Upper lobe of right lung (tissue), 1 donor: Measurements from ENCODE around the gene LRRC71. TPM values are rescaled to one million over a fixed set of nuclear protein-coding genes. Genes with fewer than 3 reads are reported as not detected.

ENCODE experiments used
- ATAC-seq: fragments of 200-7000 bp; cut with Tn5 transposase; one replicate; pipeline ENCODE4 v1.9.1; 2020; ENCODE audit warnings: mild to moderate bottlenecking, moderate library complexity
- DNase-seq: peaks from one replicate; pipeline ENCODE4 v3.0.0-alpha.2; 2020
- H3K27ac ChIP-seq: fragments of 200-600 bp; one replicate; pipeline ENCODE4 v1.8.0; 2022
- H3K27me3 ChIP-seq: fragments of 200-600 bp; one replicate; pipeline ENCODE4 v1.8.0; 2022; ENCODE audit warnings: mild to moderate bottlenecking
- H3K36me3 ChIP-seq: fragments of 200-600 bp; one replicate; pipeline ENCODE4 v1.8.0; 2022
- H3K4me1 ChIP-seq: fragments of 200-600 bp; one replicate; pipeline ENCODE4 v1.8.0; 2022
- H3K4me3 ChIP-seq: fragments of 200-600 bp; one replicate; pipeline ENCODE4 v1.8.0; 2022; ENCODE audit warnings: mild to moderate bottlenecking
- H3K9me3 ChIP-seq: fragments of 200-600 bp; one replicate; pipeline ENCODE4 v1.8.0; 2022
- intact Hi-C: fragments of 100-400 bp; cut with DNase I; formaldehyde crosslinking; loops from one replicate; pipeline ENCODE4 v1.11.0; 2022
- total RNA-seq: library from RNA; stranded (reverse); fragmentation: NEBNext Ultra II Directional; extraction: Animal tissue kit (Norgen Biotek cat#: 25700); gene quantifications from one replicate; pipeline ENCODE4 v1.2.1, GENCODE V29; 2021
- TF ChIP-seq, protein P1 (sequence below): fragments of 200-600 bp; IDR thresholded peaks from one replicate; pipeline ENCODE4 v1.8.0; 2022; ENCODE audit warnings: antibody characterized with exemption
- donor health status: DM: no; HTN: yes; CAD: no; lungs with severe emphysema.

LRRC71 gene
- total RNA-seq, 1 donor from 2014 or later, result 0.26 TPM

DNA sequence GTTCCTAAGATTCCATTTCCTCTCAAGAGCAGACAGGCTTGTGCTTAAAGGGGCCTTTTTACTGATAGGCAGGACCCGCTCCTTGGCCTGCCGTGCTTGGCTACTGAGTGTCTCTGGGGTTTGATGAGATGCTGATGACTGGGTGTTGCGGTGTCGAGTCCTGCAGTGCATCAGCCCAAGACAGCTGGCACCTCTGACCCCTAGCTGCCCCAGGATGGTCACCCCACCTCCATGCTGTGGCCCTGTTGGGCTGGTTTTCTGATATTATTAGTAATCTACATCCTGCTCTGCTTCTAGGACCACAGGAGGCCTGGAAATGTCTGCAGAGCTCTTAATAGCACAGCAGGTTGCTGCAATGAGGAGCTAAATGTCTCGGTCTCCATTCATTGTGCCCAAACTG is 28.7 kb downstream of the LRRC71 start:
- H3K4me1 ChIP-seq, result no peaks in the 10 kb centered on the region
- ATAC-seq (no peak), DNase-seq (no peak)
- no peak overlapping the region for H3K27ac ChIP-seq
- no peaks in the 10 kb centered on the region for H3K9me3 ChIP-seq
- TF ChIP-seq, protein P1, sequence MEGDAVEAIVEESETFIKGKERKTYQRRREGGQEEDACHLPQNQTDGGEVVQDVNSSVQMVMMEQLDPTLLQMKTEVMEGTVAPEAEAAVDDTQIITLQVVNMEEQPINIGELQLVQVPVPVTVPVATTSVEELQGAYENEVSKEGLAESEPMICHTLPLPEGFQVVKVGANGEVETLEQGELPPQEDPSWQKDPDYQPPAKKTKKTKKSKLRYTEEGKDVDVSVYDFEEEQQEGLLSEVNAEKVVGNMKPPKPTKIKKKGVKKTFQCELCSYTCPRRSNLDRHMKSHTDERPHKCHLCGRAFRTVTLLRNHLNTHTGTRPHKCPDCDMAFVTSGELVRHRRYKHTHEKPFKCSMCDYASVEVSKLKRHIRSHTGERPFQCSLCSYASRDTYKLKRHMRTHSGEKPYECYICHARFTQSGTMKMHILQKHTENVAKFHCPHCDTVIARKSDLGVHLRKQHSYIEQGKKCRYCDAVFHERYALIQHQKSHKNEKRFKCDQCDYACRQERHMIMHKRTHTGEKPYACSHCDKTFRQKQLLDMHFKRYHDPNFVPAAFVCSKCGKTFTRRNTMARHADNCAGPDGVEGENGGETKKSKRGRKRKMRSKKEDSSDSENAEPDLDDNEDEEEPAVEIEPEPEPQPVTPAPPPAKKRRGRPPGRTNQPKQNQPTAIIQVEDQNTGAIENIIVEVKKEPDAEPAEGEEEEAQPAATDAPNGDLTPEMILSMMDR, result no peak
- H3K4me3 ChIP-seq, result no peak overlapping the region
- H3K27me3 ChIP-seq, result no peaks in the 10 kb centered on the region
- peaks cover 93% of the 10 kb centered on the region for H3K36me3 ChIP-seq
- intact Hi-C loops, result no loop called here

DNA sequence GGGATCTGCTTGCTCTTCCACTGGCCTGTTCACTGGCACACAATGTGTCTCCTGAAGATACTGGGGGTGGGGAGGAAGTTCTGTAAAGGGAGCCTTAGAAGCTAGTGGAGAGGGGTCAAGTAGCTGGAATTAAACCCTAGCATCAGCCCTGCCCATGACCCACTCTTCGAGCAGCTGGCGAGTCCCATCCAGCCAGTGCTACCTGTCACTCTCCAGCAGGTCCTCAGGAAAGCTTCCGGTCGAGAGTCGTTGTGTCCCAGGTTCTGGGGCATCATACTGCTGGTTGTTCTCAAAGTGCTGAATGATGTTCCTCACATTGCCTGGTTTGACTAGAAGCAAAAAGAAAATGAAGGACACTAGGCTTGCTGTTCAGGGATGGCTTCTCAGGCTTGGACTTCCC is 30.9 kb downstream of the LRRC71 start:
- H3K27ac ChIP-seq, result no peak overlapping the region
- DNase-seq (no peak), ATAC-seq (no peak)
- TF ChIP-seq, protein P1, result no peak
- intact Hi-C loops, result no loop called here
- H3K4me3 ChIP-seq, result no peak overlapping the region
- peaks cover 91% of the 10 kb centered on the region for H3K36me3 ChIP-seq
- H3K4me1 ChIP-seq, result no peaks in the 10 kb centered on the region
- H3K9me3 ChIP-seq, result no peaks in the 10 kb centered on the region
- H3K27me3 ChIP-seq, result no peaks in the 10 kb centered on the region

DNA sequence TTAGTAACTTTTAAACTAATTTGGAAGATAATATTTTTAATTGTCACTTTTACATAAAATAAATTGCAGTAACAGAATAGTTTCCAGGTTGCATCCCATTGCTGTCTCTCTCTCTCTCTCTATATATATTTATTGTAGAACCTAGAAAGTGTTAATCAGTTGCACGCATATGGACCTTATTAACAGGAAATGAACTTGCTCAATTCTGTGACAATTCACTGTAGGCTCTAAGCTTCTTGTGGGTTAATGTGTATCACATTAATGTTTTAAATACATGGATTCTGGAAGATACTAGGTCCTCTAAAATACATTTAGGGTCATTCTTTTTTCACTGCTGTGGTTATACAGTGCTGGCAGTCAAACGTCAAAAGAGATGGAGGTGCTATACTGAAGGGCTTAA is 33.1 kb downstream of the LRRC71 start:
- intact Hi-C loops, result no loop called here
- no peak for DNase-seq
- H3K4me1 ChIP-seq, result no peaks in the 10 kb centered on the region
- no peaks in the 10 kb centered on the region for H3K27me3 ChIP-seq
- no peak overlapping the region for H3K27ac ChIP-seq
- no peaks in the 10 kb centered on the region for H3K9me3 ChIP-seq
- peaks cover 89% of the 10 kb centered on the region for H3K36me3 ChIP-seq
- no peak overlapping the region for H3K4me3 ChIP-seq
- no peak for ATAC-seq
- TF ChIP-seq, protein P1, result no peak

DNA sequence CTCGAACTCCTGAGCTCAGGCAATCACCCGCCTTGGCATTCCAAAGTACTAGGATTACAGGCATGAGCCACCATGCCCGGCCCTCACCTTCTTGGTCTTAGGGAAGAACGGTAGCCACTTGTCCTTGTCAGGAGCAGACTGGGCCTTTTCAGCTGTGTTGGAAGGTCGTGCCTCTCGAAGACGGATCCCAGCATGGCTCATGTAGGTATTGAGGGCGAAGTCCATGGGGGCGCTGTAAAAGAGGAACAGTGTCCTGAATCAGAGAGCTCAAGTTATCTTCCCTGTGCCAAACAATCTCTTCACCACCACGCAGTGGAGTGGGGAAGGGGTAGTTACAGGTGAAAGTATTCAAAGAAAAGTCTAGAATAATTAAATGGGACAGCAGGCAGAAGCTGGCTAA is 35.9 kb downstream of the LRRC71 start:
- TF ChIP-seq, protein P1, result no peak
- Histone ChIP-seq H3K27me3 (no peaks in the 10 kb centered on the region), H3K4me1 (no peaks in the 10 kb centered on the region), H3K4me3 (no peak overlapping the region), H3K27ac (no peak overlapping the region), H3K36me3 (peaks cover 87% of the 10 kb centered on the region), H3K9me3 (no peaks in the 10 kb centered on the region)
- intact Hi-C loops, result no loop called here
- no peak for ATAC-seq
- no peak for DNase-seq

DNA sequence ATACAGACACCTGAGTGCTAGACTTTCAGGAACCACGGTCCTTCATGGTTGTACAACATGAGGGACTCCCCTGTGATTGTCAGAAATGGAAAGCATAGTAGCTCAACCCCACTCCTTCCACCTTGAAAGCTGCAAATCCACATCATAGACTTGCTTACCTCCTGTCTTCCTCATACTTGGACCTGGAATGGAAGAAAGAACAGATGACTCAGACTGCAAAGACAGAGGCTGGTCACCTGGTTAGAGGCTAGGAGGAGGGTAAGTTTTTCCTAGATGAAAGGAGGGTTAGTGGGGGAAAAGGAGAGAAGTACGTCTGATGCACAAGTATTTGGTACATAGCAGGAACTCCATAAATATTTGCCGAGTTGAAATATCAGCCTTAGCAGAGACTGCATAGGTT is 37.2 kb downstream of the LRRC71 start:
- TF ChIP-seq, protein P1, result no peak
- no peak overlapping the region for H3K4me3 ChIP-seq
- no peaks in the 10 kb centered on the region for H3K4me1 ChIP-seq
- no peaks in the 10 kb centered on the region for H3K9me3 ChIP-seq
- intact Hi-C loops, result no loop called here
- no peak overlapping the region for H3K27ac ChIP-seq
- H3K36me3 ChIP-seq, result peaks cover 85% of the 10 kb centered on the region
- no peak for ATAC-seq
- no peaks in the 10 kb centered on the region for H3K27me3 ChIP-seq
- DNase-seq, result no peak

DNA sequence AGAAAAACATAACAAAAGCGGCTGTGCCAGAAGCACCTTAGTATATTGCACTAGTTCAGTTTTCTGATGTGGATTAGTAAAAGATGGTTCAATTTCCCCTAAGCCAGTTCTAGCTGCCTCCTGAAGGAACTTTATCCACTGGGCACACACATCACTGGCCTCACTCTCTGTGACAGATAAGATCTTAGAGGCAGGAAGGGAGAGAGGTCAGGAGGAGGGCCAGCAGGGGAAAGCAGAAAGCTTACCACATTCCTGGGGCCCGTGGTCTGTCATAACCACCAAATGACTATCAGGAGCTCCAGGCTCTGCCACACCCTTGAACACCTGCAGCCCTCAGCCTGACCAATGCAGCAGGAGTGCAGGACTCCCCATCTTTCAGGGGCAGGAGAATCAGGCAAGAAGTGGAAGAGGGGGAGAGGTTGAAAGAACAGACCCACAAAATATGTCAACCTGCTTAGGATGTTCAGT is 37.8 kb downstream of the LRRC71 start:
- DNase-seq (no peak), ATAC-seq (no peak)
- intact Hi-C loops, result no loop called here
- no peaks in the 10 kb centered on the region for H3K27me3 ChIP-seq
- no peak overlapping the region for H3K4me3 ChIP-seq
- H3K27ac ChIP-seq, result no peak overlapping the region
- peaks cover 83% of the 10 kb centered on the region for H3K36me3 ChIP-seq
- no peaks in the 10 kb centered on the region for H3K9me3 ChIP-seq
- no peaks in the 10 kb centered on the region for H3K4me1 ChIP-seq
- TF ChIP-seq, protein P1, result no peak
